GM23338 (cell line): ENCODE results near the gene PIF1.
"Not testable (repeated sequence)": the region's sequence is repeated elsewhere in the genome, so short reads cannot be mapped to it uniquely, and the experiment has no call there.

ENCODE experiments used
- CREB1 ChIP-seq: fragments of 250-450 bp; sonication (Bioruptor Pico); IDR thresholded peaks from 2 replicates; pipeline ENCODE4 v1.5.0; 2020; ENCODE audit warnings: low read depth, mild to moderate bottlenecking, moderate library complexity
- CTCF ChIP-seq, 2 experiments: fragments of 200-600 bp in 1 of 2; sonication (generic) in 1 of 2; conservative IDR thresholded peaks; 2 replicates each; pipeline versions ENCODE4 v1.5.1 to v1.6.1; 2016 to 2017; ENCODE audit warnings: antibody characterized with exemption in 2 of 2, low read depth in 2 of 2, mild to moderate bottlenecking in 2 of 2, moderate library complexity in 1 of 2
- ETS1 ChIP-seq: IDR thresholded peaks from 2 replicates; pipeline ENCODE4 v1.6.1; 2016; ENCODE audit warnings: antibody characterized with exemption
- EZH2 ChIP-seq: fragments of 200-600 bp; sonication (generic); IDR thresholded peaks from one replicate; pipeline ENCODE4 v1.8.0; 2017; ENCODE audit warnings: antibody characterized with exemption, mild to moderate bottlenecking, low read depth; ENCODE audit not compliant: unreplicated experiment
- EZH2phosphoT487 ChIP-seq: fragments of 200-600 bp; sonication (generic); IDR thresholded peaks from one replicate; pipeline ENCODE4 v1.8.1; 2018; ENCODE audit warnings: antibody characterized with exemption; ENCODE audit not compliant: unreplicated experiment
- NANOG ChIP-seq: IDR thresholded peaks from 2 replicates; pipeline ENCODE4 v1.6.1; 2016; ENCODE audit warnings: antibody characterized with exemption, borderline replicate concordance
- POLR2AphosphoS5 ChIP-seq: IDR thresholded peaks from 2 replicates; pipeline ENCODE4 v1.6.1; 2016; ENCODE audit warnings: antibody characterized with exemption, low read depth
- REST ChIP-seq: IDR thresholded peaks from one replicate; pipeline ENCODE4 v1.6.1; 2018; ENCODE audit warnings: antibody characterized with exemption; ENCODE audit not compliant: unreplicated experiment
- STAT1 ChIP-seq: IDR thresholded peaks from one replicate; pipeline ENCODE4 v1.6.1; 2016; ENCODE audit warnings: antibody characterized with exemption; ENCODE audit not compliant: unreplicated experiment

GRCh38 chr15:64798905-64799304, 26.5 kb downstream of the PIF1 start:
- TF ChIP-seq CTCF (conservative IDR thresholded peaks at IDR 0.05; ENCODE audit: low read depth in 2 of 2); EZH2phosphoT487; NANOG; STAT1; EZH2; POLR2AphosphoS5; CREB1 (CRISPR knock-in tag); REST; ETS1: not testable (repeated sequence)
